GM23338 (cell line): ENCODE measurements around the gene RSPO1. TPM values are rescaled to one million over a fixed set of nuclear protein-coding genes. Genes with fewer than 3 reads are reported as not detected.

Source experiments
- ATAC-seq: fragments of 200-7000 bp; cut with Tn5 transposase; 3 replicates; pipeline ENCODE4 v1.9.1; 2020
- DNase-seq: peaks from one replicate; pipeline ENCODE4 v3.0.0-alpha.2; 2015; ENCODE audit warnings: low spot score
- H2AFZ ChIP-seq: fragments of 200-600 bp; sonication (generic); 2 replicates; pipeline ENCODE4 v1.8.0; 2016; ENCODE audit warnings: antibody characterized with exemption, mild to moderate bottlenecking, moderate library complexity
- H3F3A ChIP-seq: fragments of 200-600 bp; sonication (generic); replicated peaks from 2 replicates; pipeline ENCODE4 v1.8.0; 2017; ENCODE audit warnings: antibody characterized with exemption, mixed run types, low read depth
- H3K27ac ChIP-seq: fragments of 200-600 bp; sonication (generic); 2 replicates; pipeline ENCODE4 v1.6.1; 2016; ENCODE audit warnings: low read depth
- H3K27me3 ChIP-seq: fragments of 200-600 bp; sonication (generic); 2 replicates; pipeline ENCODE4 v1.8.0; 2016; ENCODE audit warnings: mild to moderate bottlenecking, mixed run types, moderate library complexity; ENCODE audit not compliant: insufficient read depth
- H3K36me3 ChIP-seq: fragments of 200-600 bp; sonication (generic); 2 replicates; pipeline ENCODE4 v1.8.0; 2016; ENCODE audit warnings: mild to moderate bottlenecking; ENCODE audit not compliant: insufficient read depth
- H3K4me1 ChIP-seq: fragments of 200-600 bp; sonication (generic); 2 replicates; pipeline ENCODE4 v1.8.0; 2016; ENCODE audit warnings: mild to moderate bottlenecking, moderate library complexity; ENCODE audit not compliant: insufficient read depth
- H3K4me2 ChIP-seq: fragments of 200-600 bp; sonication (generic); 2 replicates; pipeline ENCODE4 v1.7.1; 2017; ENCODE audit warnings: mixed run types
- H3K4me3 ChIP-seq: fragments of 200-600 bp; sonication (generic); 2 replicates; pipeline ENCODE4 v1.6.1; 2016; ENCODE audit warnings: mixed run types
- H3K79me2 ChIP-seq: fragments of 200-600 bp; sonication (generic); replicated peaks from 2 replicates; pipeline ENCODE4 v1.8.0; 2017; ENCODE audit warnings: mild to moderate bottlenecking; ENCODE audit not compliant: insufficient read depth
- H3K9me2 ChIP-seq: fragments of 200-600 bp; sonication (generic); 2 replicates; pipeline ENCODE4 v1.8.0; 2017; ENCODE audit not compliant: insufficient read depth
- H4K20me1 ChIP-seq: fragments of 200-600 bp; sonication (generic); replicated peaks from 2 replicates; pipeline ENCODE4 v1.8.0; 2017; ENCODE audit warnings: mild to moderate bottlenecking; ENCODE audit not compliant: insufficient read depth
- H3K27ac Mint-ChIP-seq: 2 replicates; pipeline ENCODE4 v1.8.0; 2020; ENCODE audit warnings: inconsistent platforms, mild to moderate bottlenecking, moderate library complexity, mixed read lengths
- H3K27me3 Mint-ChIP-seq: 3 replicates; pipeline ENCODE4 v1.8.0; 2022; ENCODE audit warnings: low read depth, mild to moderate bottlenecking, moderate library complexity, mixed read lengths, inconsistent platforms; ENCODE audit not compliant: insufficient read depth, poor library complexity
- H3K36me3 Mint-ChIP-seq: 3 replicates; pipeline ENCODE4 v1.8.0; 2021; ENCODE audit warnings: low read depth, mild to moderate bottlenecking, inconsistent platforms, moderate library complexity, mixed read lengths
- H3K4me1 Mint-ChIP-seq: 3 replicates; pipeline ENCODE4 v1.8.0; 2020; ENCODE audit warnings: mild to moderate bottlenecking, inconsistent platforms, mixed read lengths
- H3K4me3 Mint-ChIP-seq: 3 replicates; pipeline ENCODE4 v1.8.0; 2021; ENCODE audit warnings: moderate library complexity, mild to moderate bottlenecking, inconsistent platforms, mixed read lengths
- H3K9me3 Mint-ChIP-seq: 3 replicates; pipeline ENCODE4 v1.8.0; 2020; ENCODE audit warnings: moderate library complexity, mild to moderate bottlenecking, inconsistent platforms, mixed read lengths
- CREB1 ChIP-seq: fragments of 250-450 bp; sonication (Bioruptor Pico); IDR thresholded peaks from 2 replicates; pipeline ENCODE4 v1.5.0; 2020; ENCODE audit warnings: low read depth, mild to moderate bottlenecking, moderate library complexity
- EZH2phosphoT487 ChIP-seq: fragments of 200-600 bp; sonication (generic); IDR thresholded peaks from one replicate; pipeline ENCODE4 v1.8.1; 2018; ENCODE audit warnings: antibody characterized with exemption; ENCODE audit not compliant: unreplicated experiment
- NANOG ChIP-seq: IDR thresholded peaks from 2 replicates; pipeline ENCODE4 v1.6.1; 2016; ENCODE audit warnings: antibody characterized with exemption, borderline replicate concordance
- POLR2AphosphoS5 ChIP-seq: IDR thresholded peaks from 2 replicates; pipeline ENCODE4 v1.6.1; 2016; ENCODE audit warnings: antibody characterized with exemption, low read depth
- REST ChIP-seq: IDR thresholded peaks from one replicate; pipeline ENCODE4 v1.6.1; 2018; ENCODE audit warnings: antibody characterized with exemption; ENCODE audit not compliant: unreplicated experiment
- STAT1 ChIP-seq: IDR thresholded peaks from one replicate; pipeline ENCODE4 v1.6.1; 2016; ENCODE audit warnings: antibody characterized with exemption; ENCODE audit not compliant: unreplicated experiment
- ZNF114 ChIP-seq: fragments of 250-450 bp; sonication (Bioruptor Pico); IDR thresholded peaks from 2 replicates; pipeline ENCODE4 v1.5.0; 2020; ENCODE audit warnings: mild to moderate bottlenecking, moderate library complexity
- polyA plus RNA-seq: library from polyadenylated mRNA; unstranded; fragments of >200 nt; fragmentation: Nextera tagmentation; extraction: Ambion mirVana; gene quantifications from 2 replicates; pipeline ENCODE4 v1.2.1, GENCODE V29; 2016
- total RNA-seq: library from RNA; depleted of rRNA; stranded (reverse); fragments of >200 nt; shearing (Covaris generic); gene quantifications from 2 replicates; pipeline ENCODE4 v1.2.3, GENCODE V29; 2014
- TF ChIP-seq, protein P1 (sequence below): fragments of 250-450 bp; sonication (Bioruptor Pico); IDR thresholded peaks from 2 replicates; pipeline ENCODE4 v1.5.0; 2020; ENCODE audit warnings: mild to moderate bottlenecking, moderate library complexity
- TF ChIP-seq, protein P2 (sequence below): IDR thresholded peaks from 2 replicates; pipeline ENCODE4 v1.6.1; 2016; ENCODE audit warnings: antibody characterized with exemption

The RSPO1 gene
- total and polyA plus RNA-seq, 2 experiments from 2014 or later: 0.11 TPM; not detected in 1

- no peaks in the 10 kb centered on the region for H3K36me3 Mint-ChIP-seq
- H3K4me3 ChIP-seq: no peak overlapping the region
- DNase-seq (no peak), ATAC-seq (no peak)
- no peak overlapping the region for H3K27ac ChIP-seq
- no peaks in the 10 kb centered on the region for H3K4me1 Mint-ChIP-seq
- TF ChIP-seq REST (no peak), ZNF114 (CRISPR knock-in tag) (no peak), NANOG (no peak), STAT1 (no peak), POLR2AphosphoS5 (no peak), EZH2phosphoT487 (no peak)
- H3K4me2 ChIP-seq: no peak overlapping the region
- H2AFZ ChIP-seq: no peak overlapping the region
- H3K27ac Mint-ChIP-seq: no peak overlapping the region
- H3K36me3 ChIP-seq: no peaks in the 10 kb centered on the region
- H3K9me3 Mint-ChIP-seq: no peaks in the 10 kb centered on the region; the same call in 2 of the 3 replicates
- H3K27me3 Mint-ChIP-seq: peaks cover 11% of the 10 kb centered on the region
- H3K9me2 ChIP-seq: no peaks in the 10 kb centered on the region
- H4K20me1 ChIP-seq: no peaks in the 10 kb centered on the region; the same call in 1 of the 2 replicates
- no peak overlapping the region for H3K4me3 Mint-ChIP-seq
- no peaks in the 10 kb centered on the region for H3F3A ChIP-seq
- no peaks in the 10 kb centered on the region for H3K4me1 ChIP-seq
- H3K27me3 ChIP-seq: peaks cover 6% of the 10 kb centered on the region; the same call in 1 of the 2 replicates
- no peaks in the 10 kb centered on the region for H3K79me2 ChIP-seq
These were observed 18.4 kb downstream of the RSPO1 start for GRCh38 chr1:37616330-37616729.

GRCh38 chr1:37614105-37614504 is 20.6 kb downstream of the RSPO1 start:
- Mint-ChIP-seq H3K9me3 (no peaks in the 10 kb centered on the region; the same call in 2 of the 3 replicates), H3K27me3 (peaks cover 10% of the 10 kb centered on the region), H3K4me3 (no peak overlapping the region), H3K4me1 (no peaks in the 10 kb centered on the region), H3K36me3 (no peaks in the 10 kb centered on the region), H3K27ac (no peak overlapping the region)
- Histone ChIP-seq H3K36me3 (no peaks in the 10 kb centered on the region), H4K20me1 (no peaks in the 10 kb centered on the region; the same call in 1 of the 2 replicates), H2AFZ (no peak overlapping the region), H3K4me1 (no peaks in the 10 kb centered on the region), H3K27ac (no peak overlapping the region), H3K27me3 (peaks cover 12% of the 10 kb centered on the region; the same call in 1 of the 2 replicates), H3K9me2 (no peaks in the 10 kb centered on the region), H3K79me2 (no peaks in the 10 kb centered on the region), H3F3A (no peaks in the 10 kb centered on the region), H3K4me2 (no peak overlapping the region), H3K4me3 (no peak overlapping the region)
- DNase-seq (no peak), ATAC-seq (no peak)
- TF ChIP-seq CREB1 (CRISPR knock-in tag) (no peak), ZNF114 (CRISPR knock-in tag) (no peak)
- TF ChIP-seq, protein P1, sequence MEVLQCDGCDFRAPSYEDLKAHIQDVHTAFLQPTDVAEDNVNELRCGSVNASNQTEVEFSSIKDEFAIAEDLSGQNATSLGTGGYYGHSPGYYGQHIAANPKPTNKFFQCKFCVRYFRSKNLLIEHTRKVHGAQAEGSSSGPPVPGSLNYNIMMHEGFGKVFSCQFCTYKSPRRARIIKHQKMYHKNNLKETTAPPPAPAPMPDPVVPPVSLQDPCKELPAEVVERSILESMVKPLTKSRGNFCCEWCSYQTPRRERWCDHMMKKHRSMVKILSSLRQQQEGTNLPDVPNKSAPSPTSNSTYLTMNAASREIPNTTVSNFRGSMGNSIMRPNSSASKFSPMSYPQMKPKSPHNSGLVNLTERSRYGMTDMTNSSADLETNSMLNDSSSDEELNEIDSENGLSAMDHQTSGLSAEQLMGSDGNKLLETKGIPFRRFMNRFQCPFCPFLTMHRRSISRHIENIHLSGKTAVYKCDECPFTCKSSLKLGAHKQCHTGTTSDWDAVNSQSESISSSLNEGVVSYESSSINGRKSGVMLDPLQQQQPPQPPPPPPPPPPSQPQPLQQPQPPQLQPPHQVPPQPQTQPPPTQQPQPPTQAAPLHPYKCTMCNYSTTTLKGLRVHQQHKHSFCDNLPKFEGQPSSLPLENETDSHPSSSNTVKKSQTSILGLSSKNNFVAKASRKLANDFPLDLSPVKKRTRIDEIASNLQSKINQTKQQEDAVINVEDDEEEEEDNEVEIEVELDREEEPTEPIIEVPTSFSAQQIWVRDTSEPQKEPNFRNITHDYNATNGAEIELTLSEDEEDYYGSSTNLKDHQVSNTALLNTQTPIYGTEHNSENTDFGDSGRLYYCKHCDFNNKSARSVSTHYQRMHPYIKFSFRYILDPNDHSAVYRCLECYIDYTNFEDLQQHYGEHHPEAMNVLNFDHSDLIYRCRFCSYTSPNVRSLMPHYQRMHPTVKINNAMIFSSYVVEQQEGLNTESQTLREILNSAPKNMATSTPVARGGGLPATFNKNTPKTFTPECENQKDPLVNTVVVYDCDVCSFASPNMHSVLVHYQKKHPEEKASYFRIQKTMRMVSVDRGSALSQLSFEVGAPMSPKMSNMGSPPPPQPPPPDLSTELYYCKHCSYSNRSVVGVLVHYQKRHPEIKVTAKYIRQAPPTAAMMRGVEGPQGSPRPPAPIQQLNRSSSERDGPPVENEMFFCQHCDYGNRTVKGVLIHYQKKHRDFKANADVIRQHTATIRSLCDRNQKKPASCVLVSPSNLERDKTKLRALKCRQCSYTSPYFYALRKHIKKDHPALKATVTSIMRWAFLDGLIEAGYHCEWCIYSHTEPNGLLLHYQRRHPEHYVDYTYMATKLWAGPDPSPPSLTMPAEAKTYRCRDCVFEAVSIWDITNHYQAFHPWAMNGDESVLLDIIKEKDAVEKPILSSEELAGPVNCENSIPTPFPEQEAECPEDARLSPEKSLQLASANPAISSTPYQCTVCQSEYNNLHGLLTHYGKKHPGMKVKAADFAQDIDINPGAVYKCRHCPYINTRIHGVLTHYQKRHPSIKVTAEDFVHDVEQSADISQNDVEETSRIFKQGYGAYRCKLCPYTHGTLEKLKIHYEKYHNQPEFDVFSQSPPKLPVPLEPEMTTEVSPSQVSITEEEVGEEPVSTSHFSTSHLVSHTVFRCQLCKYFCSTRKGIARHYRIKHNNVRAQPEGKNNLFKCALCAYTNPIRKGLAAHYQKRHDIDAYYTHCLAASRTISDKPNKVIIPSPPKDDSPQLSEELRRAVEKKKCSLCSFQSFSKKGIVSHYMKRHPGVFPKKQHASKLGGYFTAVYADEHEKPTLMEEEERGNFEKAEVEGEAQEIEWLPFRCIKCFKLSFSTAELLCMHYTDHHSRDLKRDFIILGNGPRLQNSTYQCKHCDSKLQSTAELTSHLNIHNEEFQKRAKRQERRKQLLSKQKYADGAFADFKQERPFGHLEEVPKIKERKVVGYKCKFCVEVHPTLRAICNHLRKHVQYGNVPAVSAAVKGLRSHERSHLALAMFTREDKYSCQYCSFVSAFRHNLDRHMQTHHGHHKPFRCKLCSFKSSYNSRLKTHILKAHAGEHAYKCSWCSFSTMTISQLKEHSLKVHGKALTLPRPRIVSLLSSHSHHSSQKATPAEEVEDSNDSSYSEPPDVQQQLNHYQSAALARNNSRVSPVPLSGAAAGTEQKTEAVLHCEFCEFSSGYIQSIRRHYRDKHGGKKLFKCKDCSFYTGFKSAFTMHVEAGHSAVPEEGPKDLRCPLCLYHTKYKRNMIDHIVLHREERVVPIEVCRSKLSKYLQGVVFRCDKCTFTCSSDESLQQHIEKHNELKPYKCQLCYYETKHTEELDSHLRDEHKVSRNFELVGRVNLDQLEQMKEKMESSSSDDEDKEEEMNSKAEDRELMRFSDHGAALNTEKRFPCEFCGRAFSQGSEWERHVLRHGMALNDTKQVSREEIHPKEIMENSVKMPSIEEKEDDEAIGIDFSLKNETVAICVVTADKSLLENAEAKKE (CRISPR knock-in tag): no peak
- TF ChIP-seq, protein P2, sequence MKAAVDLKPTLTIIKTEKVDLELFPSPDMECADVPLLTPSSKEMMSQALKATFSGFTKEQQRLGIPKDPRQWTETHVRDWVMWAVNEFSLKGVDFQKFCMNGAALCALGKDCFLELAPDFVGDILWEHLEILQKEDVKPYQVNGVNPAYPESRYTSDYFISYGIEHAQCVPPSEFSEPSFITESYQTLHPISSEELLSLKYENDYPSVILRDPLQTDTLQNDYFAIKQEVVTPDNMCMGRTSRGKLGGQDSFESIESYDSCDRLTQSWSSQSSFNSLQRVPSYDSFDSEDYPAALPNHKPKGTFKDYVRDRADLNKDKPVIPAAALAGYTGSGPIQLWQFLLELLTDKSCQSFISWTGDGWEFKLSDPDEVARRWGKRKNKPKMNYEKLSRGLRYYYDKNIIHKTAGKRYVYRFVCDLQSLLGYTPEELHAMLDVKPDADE: no peak
